ENCODE measurements around the gene TIMM44.
A peak's percentile ranks its signal among the peaks of the same experiment; 100 is the strongest.
"Not testable (repeated sequence)": the region's sequence is repeated elsewhere in the genome, so short reads cannot be mapped to it uniquely, and the experiment has no call there.

TIMM44 gene

DNA sequence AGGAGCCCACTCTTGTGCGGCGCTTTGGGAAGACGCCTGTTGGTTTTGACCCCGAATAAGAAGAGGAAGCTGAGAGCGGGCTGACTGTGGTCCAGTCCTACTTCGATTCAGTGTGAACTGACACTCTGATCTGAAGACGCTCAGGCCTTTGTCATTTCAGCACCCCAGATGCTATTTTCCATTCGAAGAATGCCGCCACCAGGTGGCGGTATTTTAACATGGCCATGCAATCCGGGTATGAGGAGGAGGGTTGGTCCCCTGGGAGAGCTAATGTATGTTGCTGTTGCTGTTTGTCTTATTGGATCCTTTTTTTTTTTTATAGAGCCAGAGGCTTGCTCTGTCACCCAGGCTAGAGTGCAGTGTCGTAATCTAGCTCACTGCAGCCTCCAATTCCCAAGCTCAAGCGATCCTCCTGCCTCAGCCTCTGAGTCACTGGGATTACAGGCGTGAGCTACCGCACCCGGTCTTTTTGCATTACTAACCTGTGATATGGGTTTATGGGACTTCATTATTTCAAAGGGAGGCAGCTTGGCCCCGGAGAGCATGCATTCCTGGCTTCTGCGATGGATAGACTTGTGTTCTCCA lies 803 bp upstream of the TIMM44 start:
- DNase-seq (ENCODE audit: low read depth), result peak; percentile 84

DNA sequence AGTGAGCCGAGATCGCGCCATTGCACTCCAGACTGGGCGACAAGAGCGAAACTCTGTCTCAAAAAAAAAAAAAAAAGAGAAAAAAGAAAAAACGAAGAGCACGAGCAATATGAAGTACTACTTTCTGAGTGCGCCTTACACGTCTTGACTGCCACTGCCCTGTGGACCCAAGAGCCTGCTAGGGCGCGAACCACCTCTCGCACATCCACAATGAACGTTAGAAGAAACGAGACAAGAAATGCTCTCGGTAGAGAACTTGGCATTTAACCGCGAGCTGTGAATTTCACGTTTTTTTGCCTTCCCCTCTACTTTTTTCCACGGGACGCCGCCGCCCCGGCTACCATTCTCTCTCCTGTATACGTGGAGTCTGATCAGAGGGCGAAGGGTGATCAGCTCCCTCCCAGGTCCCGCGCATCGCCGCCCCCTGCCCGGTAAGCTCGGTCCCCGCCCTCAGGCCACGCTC lies 454 bp downstream of the TIMM44 start:
- no peak for DNase-seq (ENCODE audit: low read depth)

DNA sequence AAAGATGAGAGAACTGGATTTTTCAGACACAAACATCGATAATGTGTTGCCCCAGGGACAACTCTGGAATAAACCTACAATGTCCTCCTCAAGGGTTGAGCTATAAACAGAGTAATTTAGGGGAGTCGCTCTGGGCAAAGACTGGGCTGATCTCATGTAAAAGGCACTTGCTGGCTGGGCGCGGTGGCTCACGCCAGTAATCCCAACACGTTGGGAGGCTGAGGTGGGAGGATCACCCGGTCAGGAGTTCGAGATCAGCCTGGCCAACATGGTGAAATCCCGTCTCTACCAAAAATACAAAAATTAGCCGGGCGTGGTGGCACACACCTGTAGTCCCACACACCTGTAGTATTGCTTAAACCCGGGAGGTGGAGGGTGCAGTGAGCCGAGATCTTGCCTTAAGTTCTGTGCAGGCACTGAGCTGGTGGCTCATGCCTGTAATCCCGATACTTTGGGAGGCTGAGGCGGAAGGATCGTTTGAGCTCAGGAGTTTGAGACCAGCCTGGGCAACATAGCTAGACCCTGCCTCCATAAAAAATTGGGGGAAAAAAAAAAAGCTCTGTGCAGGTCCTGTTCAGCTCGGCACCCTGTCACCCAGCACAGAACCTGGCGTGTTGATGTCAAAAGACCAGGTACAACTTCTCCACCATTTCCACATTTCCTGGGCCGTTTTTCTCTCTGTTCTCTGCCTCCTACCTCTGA lies 1.4 kb downstream of the TIMM44 start:
- no peak for DNase-seq (ENCODE audit: low read depth)

DNA sequence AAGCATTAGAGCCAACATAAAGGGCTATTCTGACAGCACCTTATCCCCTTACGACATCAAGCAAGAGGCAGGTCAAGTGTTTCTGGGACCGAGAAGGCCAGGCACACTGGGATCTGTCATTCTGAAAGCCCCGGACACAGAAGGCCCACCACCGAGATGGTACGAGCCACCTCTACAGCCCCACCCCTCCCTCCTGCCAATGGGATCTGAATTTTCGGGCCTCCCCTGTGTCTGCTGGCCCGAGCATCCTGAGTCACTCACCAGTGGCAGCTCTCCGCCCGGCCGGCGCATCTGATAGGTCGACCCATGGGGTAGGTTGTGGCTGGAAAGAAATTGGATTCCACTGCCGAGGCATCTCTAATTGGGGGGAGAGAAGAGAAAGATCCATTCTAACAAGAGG lies 2.6 kb downstream of the TIMM44 start:
- DNase-seq (ENCODE audit: low read depth), result no peak

DNA sequence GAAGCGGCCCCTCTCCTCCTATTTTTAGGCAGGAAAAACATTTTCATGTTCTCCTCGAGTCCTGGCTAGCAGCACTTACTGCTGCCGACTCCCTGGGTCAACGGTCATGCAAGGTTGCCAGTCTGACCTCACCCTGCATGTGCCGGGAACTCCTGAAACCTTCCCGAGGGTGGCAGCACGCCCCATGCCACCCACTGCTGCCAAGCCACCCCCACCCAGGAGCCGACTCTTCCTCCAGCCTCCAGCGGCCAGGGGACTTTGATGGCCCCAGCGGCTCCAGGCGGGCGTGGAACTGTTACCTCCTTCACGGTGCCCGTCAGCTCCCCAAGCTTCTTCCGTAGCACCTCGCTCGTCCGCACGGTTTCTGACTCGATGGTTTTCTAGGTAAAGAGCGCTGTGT lies 8.7 kb downstream of the TIMM44 start:
- no peak for DNase-seq (ENCODE audit: low read depth)

DNA sequence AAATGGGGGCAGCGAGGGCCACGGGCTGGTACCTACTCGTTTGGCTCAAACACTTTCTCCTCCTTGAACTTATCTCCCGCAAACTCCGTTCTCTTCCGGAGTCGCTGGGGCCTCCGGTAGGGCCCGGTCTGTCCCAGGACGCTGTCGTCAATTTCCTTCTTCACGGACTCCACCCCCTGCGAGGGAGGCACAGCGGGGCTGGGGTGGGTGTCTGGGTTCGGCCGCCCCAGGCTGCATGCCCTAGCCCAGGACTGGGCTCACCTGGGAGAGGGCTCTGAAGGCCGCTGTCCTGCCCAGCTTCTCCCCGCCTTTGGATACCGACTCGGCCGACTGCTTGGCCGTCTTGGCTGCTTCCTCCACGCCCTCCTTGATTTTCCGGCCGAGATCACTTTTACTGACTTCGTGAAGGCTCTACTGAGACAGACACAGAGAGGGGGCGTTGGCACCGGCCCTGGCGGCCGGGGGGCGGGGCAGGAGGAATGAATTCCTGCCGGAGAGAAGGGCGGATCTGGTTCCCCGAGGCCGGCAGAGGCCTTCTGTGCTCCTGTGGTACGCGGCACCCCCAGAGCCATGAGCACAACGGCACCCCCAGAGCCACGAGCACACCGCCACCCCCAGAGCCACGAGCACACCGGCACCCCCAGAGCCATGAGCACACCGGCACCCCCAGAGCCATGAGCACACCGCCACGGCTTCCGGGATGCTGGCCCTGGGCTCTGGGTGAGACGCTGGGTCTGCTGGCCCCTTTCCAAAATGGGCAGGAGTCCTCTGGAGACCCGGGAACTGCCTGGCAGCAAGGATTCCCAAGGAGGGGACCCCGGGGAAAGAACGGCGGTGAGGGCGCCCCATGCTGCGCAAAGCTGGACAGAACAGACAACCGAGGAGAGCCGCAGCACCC lies 9.4 kb downstream of the TIMM44 start:
- no peak for DNase-seq (ENCODE audit: low read depth)

DNA sequence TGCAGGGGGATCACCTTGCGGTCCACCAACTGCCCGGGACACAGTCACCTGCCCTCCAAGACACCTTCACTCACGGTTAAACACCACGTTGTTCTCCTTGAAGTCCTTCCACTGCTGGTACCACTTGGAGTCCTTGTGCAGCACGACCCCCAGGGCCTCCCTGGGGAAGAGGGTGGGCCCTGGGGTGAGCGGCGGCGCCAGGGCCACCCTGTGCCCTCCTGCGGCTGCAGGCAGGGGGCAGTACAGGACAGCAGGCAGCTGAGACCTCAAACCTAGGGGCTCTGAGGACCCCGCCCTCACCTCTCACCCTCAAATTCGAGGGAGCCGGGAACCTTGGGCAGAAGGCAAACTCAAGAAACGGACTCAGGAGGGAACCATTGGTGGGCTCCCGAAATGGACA lies 10.1 kb downstream of the TIMM44 start:
- DNase-seq (ENCODE audit: low read depth), result no peak

DNA sequence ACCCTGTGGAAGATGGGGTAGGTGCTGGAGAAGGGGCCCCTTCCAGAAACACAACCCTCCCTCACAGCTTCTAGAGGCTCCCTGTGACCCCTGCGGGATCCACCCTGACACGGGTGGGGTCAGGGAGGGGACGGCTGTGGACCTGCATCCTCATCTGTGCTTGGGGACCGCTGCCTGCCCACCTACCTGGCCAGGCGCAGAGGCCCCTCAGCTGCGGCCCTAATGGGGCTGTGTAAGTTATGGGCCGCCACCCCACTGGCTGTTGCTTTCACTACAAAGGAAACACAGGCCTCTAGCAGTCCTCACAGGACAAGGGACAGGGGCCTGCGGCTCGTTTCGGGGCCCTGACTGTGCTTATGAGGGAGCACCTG lies 10.6 kb downstream of the TIMM44 start:
- DNase-seq (ENCODE audit: low read depth), result no peak

DNA sequence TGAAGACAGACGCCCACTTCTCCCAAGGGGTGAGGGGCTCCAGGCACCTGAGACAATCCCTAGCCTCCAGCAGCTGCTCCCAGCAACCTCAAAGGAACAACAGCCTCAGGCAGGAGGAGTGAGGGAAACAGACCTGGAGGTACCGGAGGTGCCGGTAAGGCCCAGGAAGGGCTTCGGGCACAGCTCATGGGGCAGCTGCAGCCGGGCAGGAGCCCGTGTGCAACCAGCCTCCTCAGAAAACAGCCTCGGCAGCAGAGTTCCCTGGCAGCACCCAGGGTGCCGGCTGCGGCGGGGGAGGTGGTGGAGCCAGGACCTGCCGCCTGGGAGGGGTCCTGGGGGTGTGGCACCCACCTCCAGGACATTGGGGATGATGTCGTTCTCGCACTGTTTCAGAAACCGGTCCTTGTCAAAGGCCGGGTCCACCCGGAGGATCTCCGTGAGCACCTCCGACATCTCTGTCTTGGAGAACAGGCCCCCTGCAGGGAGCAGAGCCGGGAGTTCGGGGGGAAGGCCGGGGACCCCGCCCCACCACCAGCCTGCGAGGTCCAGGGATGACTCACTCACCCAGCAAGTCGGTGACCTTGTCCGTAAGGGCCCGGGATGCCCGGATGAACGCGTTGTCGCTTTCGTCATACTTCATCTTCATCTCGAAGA lies 11.1 kb downstream of the TIMM44 start:
- DNase-seq (ENCODE audit: low read depth), result no peak

- no peak for DNase-seq (ENCODE audit: low read depth)
These were observed 12.0 kb downstream of the TIMM44 start for GRCh38 chr19:7931221-7932061.

GRCh38 chr19:7930765-7931164 lies 12.7 kb downstream of the TIMM44 start:
- DNase-seq (ENCODE audit: low read depth), result no peak

DNA sequence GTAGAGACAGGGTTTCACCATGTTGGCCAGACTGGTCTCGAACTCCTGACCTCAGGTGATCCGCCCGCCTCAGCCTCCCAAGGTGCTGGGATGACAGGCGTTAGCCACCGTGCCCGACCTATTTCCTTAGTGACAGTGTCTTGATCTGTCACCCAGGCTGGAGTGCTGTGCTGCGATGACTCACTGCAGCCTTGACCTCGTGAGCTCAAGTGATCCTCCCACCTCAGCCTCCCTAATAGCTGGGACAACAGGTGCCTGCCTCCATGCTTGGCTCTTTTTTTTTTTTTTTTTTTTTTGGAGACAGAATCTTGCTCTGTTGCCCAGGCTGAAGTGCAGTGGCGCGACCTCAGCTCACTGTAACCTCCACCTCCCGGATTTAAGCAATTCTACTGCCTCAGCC lies 13.4 kb downstream of the TIMM44 start:
- not testable (repeated sequence) for DNase-seq (ENCODE audit: low read depth)

- DNase-seq (ENCODE audit: low read depth), result peak; percentile 75
These were observed 14.4 kb downstream of the TIMM44 start for GRCh38 chr19:7928741-7929701.

DNA sequence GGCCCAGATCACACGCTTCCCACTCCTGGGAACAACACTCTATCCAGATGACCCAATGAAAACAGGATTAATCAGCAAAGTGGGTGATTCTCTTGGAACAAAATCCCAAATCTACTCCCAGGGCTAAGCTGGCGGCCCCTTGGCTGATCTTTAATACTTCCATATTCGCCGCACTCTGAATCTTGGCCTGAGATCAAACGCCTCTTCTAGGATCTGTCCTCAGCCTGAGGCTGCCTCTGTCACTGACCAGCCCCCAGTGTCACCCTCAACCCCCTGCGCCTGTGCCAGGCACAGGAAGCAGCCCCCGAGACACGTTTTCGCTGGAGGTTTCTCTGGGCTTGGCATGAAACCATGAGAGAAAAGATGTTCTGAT lies 15.1 kb downstream of the TIMM44 start:
- no peak for DNase-seq (ENCODE audit: low read depth)

GRCh38 chr19:7927605-7928333 lies 15.7 kb downstream of the TIMM44 start:
- no peak for DNase-seq (ENCODE audit: low read depth)

- no peak for DNase-seq (ENCODE audit: low read depth)
These were observed 16.5 kb downstream of the TIMM44 start for GRCh38 chr19:7926727-7927604.

- DNase-seq (ENCODE audit: low read depth), result no peak
These were observed 17.3 kb downstream of the TIMM44 start, which contains the start of gene CTXN1 for GRCh38 chr19:7926021-7926726. TSS of gene CTXN1 (minus strand) at chr19:7926135. CDS start at chr19:7925538, 597 bp downstream.

Data from GM04504 (cell line).